ENCODE data around the gene CORO2A. TPM values are rescaled to one million over a fixed set of nuclear protein-coding genes. Genes with fewer than 3 reads are reported as not detected.

Gene CORO2A
- total and polyA plus RNA-seq, 2 of the 13 experiments (the other 11 are each of a cell fraction or from before 2014, with no cell fraction given), result 14.4 to 15.3 TPM

- in situ Hi-C loops (cut with HindIII; ENCODE audit: extremely low pct_ligation_motif_present, low pct_unique_long_range_greater_than_20kb), result no loop called here
- Histone ChIP-seq H3K27me3 (ENCODE audit: control insufficient read depth in 1 of 2, insufficient read depth in 2 of 2, low read length in 2 of 2) (no peaks in the 10 kb centered on the region), H2AFZ (ENCODE audit: low read length) (no peak overlapping the region), H3K4me2 (ENCODE audit: low read depth, low read length) (no peak overlapping the region), H3K27ac (ENCODE audit: extremely low read length, insufficient read depth, low read length) (no peak overlapping the region), H3K4me1 (ENCODE audit: insufficient read depth, low read length) (peaks cover 25% of the 10 kb centered on the region), H3K9me3 (ENCODE audit: low read length) (no peaks in the 10 kb centered on the region), H3K9ac (ENCODE audit: insufficient read depth, low read depth, low read length) (no peak overlapping the region), H3K4me3 (replicated peaks in 1 of 3; ENCODE audit: insufficient read depth in 1 of 3, low read depth in 2 of 3, low read length in 3 of 3) (no peak overlapping the region), H3K36me3 (replicated peaks in 1 of 2; ENCODE audit: control insufficient read depth in 1 of 2, insufficient read depth in 2 of 2, low read length in 2 of 2) (peaks cover 0 to 1% of the 10 kb centered on the region in 2 experiments; a peak in 1 of 5 replicates), H3K79me2 (ENCODE audit: insufficient read depth, low read length) (no peaks in the 10 kb centered on the region), H4K20me1 (ENCODE audit: insufficient read depth, low read length) (no peaks in the 10 kb centered on the region)
- DNase-seq (ENCODE audit: low spot score) (no peak), FAIRE-seq (peak; percentile 43), ATAC-seq (peak; percentile 54; the same call in 2 of the 3 replicates)
- WGBS (ENCODE audit: low lambda C conversion rate), result 90% methylated on average over 7 of the region's 9 CpGs
- intact Hi-C loops (cut with micrococcal nuclease; ENCODE audit: unreplicated experiment), result loop anchor here (1.0 kb wide), 1 partner anchor 29 kb away; no protein-coding TSS in a partner anchor
- TF ChIP-seq SMC3 (IDR thresholded peaks at IDR 0.05; ENCODE audit: low read length) (0 out of 2 replicates have a peak, but pooled peaks have one; percentile 11), HNF4G (IDR thresholded peaks at IDR 0.05; ENCODE audit: borderline replicate concordance, low read depth, low read length) (no peak), HNF4G (CRISPR knock-in tag; IDR thresholded peaks at IDR 0.05; ENCODE audit: borderline replicate concordance, low read depth) (no peak), STAG1 (CRISPR knock-in tag; IDR thresholded peaks at IDR 0.05) (peak; percentile 47; the same call in 1 of the 2 replicates), CTCF (CRISPR knock-in tag; IDR thresholded peaks at IDR 0.05) (peak; percentile 55), ZHX1 (CRISPR knock-in tag; IDR thresholded peaks at IDR 0.05; ENCODE audit: low read depth) (no peak), ZNF33B (CRISPR knock-in tag; IDR thresholded peaks at IDR 0.05) (no peak)
- TF ChIP-seq, protein P1, sequence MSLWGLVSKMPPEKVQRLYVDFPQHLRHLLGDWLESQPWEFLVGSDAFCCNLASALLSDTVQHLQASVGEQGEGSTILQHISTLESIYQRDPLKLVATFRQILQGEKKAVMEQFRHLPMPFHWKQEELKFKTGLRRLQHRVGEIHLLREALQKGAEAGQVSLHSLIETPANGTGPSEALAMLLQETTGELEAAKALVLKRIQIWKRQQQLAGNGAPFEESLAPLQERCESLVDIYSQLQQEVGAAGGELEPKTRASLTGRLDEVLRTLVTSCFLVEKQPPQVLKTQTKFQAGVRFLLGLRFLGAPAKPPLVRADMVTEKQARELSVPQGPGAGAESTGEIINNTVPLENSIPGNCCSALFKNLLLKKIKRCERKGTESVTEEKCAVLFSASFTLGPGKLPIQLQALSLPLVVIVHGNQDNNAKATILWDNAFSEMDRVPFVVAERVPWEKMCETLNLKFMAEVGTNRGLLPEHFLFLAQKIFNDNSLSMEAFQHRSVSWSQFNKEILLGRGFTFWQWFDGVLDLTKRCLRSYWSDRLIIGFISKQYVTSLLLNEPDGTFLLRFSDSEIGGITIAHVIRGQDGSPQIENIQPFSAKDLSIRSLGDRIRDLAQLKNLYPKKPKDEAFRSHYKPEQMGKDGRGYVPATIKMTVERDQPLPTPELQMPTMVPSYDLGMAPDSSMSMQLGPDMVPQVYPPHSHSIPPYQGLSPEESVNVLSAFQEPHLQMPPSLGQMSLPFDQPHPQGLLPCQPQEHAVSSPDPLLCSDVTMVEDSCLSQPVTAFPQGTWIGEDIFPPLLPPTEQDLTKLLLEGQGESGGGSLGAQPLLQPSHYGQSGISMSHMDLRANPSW (CRISPR knock-in tag; IDR thresholded peaks at IDR 0.05; ENCODE audit: borderline replicate concordance), result no peak
- TF ChIP-seq, protein P2, sequence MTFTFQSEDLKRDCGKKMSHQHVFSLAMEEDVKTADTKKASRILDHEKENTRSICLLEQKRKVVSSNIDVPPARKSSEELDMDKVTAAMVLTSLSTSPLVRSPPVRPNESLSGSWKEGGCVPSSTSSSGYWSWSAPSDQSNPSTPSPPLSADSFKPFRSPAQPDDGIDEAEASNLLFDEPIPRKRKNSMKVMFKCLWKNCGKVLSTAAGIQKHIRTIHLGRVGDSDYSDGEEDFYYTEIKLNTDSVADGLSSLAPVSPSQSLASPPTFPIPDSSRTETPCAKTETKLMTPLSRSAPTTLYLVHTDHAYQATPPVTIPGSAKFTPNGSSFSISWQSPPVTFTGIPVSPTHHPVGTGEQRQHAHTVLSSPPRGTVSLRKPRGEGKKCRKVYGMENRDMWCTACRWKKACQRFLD (CRISPR knock-in tag; IDR thresholded peaks at IDR 0.05; ENCODE audit: borderline replicate concordance), result no peak
- TF ChIP-seq, protein P3, sequence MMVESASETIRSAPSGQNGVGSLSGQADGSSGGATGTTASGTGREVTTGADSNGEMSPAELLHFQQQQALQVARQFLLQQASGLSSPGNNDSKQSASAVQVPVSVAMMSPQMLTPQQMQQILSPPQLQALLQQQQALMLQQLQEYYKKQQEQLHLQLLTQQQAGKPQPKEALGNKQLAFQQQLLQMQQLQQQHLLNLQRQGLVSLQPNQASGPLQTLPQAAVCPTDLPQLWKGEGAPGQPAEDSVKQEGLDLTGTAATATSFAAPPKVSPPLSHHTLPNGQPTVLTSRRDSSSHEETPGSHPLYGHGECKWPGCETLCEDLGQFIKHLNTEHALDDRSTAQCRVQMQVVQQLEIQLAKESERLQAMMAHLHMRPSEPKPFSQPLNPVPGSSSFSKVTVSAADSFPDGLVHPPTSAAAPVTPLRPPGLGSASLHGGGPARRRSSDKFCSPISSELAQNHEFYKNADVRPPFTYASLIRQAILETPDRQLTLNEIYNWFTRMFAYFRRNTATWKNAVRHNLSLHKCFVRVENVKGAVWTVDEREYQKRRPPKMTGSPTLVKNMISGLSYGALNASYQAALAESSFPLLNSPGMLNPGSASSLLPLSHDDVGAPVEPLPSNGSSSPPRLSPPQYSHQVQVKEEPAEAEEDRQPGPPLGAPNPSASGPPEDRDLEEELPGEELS (CRISPR knock-in tag; IDR thresholded peaks at IDR 0.05), result no peak
- POLR2A ChIA-PET, result interaction anchor here (2.2 kb wide), 1 partner anchor 21 kb away, joined by 6 read pairs; the partner anchor contains the start of gene TBC1D2
- CTCF ChIA-PET (ENCODE audit: low intra/inter-chr PET ratio, low total read pairs), result interaction anchor here (0.7 kb wide), 1 partner anchor 29 kb away, joined by 3 read pairs; no protein-coding TSS in a partner anchor
- BruUV-seq (replicated peaks), result no TSS peak
Measured at GRCh38 chr9:98234245-98234825, 41.9 kb upstream of the CORO2A start.

Measured in HepG2 (cell line).